ENCODE results near the gene MECP2. TPM values are rescaled to one million over a fixed set of nuclear protein-coding genes. Genes with fewer than 3 reads are reported as not detected.
A peak's percentile ranks its signal among the peaks of the same experiment; 100 is the strongest.

MECP2 gene
- total RNA-seq, 2 donors from 2014 or later, result 35.4 to 42.4 TPM

GRCh38 chrX:154023276-154024000 is 74.1 kb downstream of the MECP2 start:
- ATAC-seq (no peak), DNase-seq (no peak)
- intact Hi-C loops (cut with DNase I), result no loop called here

- no peak for DNase-seq
- no peak for ATAC-seq
- intact Hi-C loops (cut with DNase I), result no loop called here
These were observed 75.4 kb downstream of the MECP2 start for GRCh38 chrX:154022108-154022507.

- ATAC-seq, result peak in 1 of 2 donors; percentile 24
- DNase-seq, result no peak
- intact Hi-C loops (cut with DNase I), result no loop called here
These were observed 76.3 kb downstream of the MECP2 start for GRCh38 chrX:154021131-154021611.

- intact Hi-C loops (cut with DNase I), result no loop called here
- ATAC-seq (peak in 1 of 2 donors; percentile 2), DNase-seq (no peak)
These were observed 76.9 kb downstream of the MECP2 start for GRCh38 chrX:154020536-154021115.

DNA sequence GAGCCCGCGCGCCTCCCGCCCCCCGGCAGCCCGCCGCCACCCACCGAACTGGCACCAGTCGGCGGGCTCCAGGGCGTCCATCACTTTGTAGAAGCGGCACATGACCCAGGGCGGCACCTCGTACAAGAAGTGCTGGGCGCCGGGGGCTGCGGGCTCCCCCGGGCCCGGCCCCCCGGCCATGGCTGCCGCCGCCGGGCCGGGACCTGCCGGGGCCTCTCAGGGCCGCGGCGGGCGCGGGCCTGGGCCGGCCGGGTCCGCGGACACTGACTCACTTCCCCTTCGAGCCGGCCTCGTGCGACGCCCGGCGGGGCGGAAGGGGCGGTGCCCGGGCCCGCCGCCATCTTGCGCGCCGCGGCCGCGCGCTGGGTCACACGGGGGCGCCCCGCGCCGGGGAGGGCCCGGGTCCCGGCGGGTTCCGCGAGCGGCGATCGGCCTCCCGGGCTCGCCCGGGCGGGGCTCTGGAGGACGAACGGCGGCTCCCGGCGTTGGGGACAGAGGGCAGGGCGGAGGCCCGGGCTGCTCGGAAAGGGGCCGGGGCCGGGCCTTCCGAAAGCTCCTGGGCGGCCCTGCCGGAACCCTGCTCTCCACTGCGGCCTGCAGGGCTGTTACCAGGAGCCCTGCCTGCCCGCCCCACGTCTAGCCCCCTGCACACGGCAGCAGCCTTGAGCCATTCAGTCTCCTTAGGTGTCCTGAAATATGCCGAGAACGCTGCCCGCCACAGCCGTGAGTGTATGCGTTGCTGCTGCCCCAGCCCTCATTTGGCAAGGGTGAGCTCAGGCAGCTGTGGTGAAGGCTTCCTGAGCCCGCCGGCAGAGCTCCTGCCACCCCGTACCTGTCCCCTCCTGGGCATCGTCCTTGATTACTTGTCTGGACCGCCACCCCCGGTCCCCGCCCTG is 77.6 kb downstream of the MECP2 start, which contains the start of gene IRAK1:
TSS of gene IRAK1 (minus strand) at position 270 of the 896 bp plus-strand sequence. CDS start at position 180, 90 bp downstream.
- intact Hi-C loops (cut with DNase I), result no loop called here
- ATAC-seq, result peak; percentile 84 to 90
- DNase-seq, result peak; percentile 61

GRCh38 chrX:154019061-154019621 is 78.4 kb downstream of the MECP2 start:
- intact Hi-C loops (cut with DNase I), result no loop called here
- peak; percentile 2 to 5 for ATAC-seq
- no peak for DNase-seq

DNA sequence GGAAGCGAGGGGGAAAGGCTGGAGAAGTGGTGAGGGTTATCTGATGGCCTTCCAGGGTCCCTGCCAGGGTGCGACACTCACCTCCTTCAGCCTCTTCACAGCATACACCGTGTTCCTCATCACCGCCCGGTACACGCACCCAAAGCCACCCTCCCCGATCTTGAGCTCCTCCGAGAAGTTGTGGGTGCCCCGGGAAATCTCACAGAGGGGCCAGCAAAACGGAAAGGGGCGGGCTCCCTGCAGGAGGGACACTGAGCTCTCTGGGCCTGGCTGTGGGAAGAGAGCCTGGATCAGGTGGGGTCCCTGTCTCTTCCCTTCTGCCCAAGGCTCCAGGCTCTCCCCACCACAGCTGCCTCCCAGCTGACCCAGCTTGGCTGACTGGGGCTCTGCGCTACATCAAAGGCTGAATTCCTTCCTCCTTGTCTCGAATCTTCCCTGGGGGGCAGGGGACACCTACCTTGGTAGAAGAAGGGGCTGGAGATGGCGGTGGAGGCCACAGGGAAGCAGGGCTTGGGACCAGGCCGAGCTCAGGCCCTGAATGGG is 78.9 kb downstream of the MECP2 start:
- no peak for ATAC-seq
- intact Hi-C loops (cut with DNase I), result no loop called here
- DNase-seq, result no peak

DNA sequence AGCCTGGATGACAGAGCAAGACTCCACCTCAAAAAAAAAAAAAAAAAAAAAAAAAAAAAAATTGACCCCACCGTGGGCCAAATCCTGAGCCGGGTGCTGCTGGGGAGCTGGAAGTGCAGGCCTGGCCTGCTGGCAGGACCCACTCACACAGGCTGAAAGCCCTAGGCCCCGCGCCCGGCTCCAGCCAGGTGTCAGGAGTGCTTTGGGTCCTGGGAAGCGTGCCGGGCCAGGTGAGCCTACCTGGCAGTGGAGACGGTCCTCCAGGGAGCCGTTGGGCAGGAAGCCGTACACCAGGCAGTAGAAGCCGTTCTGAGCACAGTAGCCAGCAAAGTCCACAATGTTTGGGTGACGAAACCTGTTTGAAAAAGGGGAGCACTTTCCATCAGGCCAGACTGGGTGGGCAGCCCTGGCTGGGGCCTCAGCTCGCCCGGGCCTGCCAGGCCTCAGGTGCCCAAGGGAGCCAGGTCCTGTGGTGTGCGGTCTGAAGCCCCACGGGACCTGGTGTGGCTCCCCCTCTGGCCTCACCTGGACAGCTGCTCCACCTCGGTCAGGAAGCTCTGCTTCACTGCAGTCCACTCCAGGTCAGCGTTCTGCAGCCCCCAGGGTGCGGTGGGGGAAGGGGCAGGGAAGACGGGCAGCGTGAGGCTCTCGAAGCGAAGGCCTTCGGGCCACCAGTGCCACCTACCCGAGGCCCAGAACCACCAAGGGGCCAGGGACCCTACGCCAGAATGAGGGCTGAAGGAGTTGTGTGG is 79.6 kb downstream of the MECP2 start:
- ATAC-seq, result no peak
- DNase-seq, result no peak
- intact Hi-C loops (cut with DNase I), result no loop called here

- DNase-seq (no peak), ATAC-seq (no peak)
- intact Hi-C loops (cut with DNase I), result no loop called here
These were observed 81.0 kb downstream of the MECP2 start for GRCh38 chrX:154016366-154017076.

GRCh38 chrX:154015581-154016264 is 81.8 kb downstream of the MECP2 start:
- ATAC-seq (no peak), DNase-seq (no peak)
- intact Hi-C loops (cut with DNase I), result no loop called here

GRCh38 chrX:154014429-154015380 is 82.8 kb downstream of the MECP2 start:
- intact Hi-C loops (cut with DNase I), result no loop called here
- DNase-seq (no peak), ATAC-seq (no peak)

- intact Hi-C loops (cut with DNase I), result no loop called here
- no peak for DNase-seq
- ATAC-seq, result peak; percentile 72 to 74
These were observed 83.7 kb downstream of the MECP2 start for GRCh38 chrX:154013614-154014360.

DNA sequence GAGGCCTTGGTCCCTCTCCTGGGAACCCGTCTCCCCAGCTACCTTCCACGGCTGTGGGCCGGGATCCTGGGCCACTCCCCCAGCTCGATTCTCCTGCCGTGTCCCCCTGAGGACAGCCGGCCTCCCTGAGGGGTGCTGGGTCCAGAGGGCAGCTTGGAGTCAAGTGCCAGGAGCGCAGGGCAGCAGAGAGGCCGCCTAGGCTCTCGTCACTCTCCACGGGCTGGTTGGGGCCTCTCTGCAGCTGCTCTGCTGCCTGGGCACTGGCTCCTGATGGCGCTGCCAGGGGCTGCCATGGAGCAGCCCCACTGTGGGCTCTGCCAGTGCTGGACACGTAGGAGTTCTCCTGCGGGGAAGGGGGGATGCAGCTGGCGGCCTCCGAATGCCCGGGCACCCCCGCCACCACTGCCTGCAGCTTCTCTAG is 84.5 kb downstream of the MECP2 start:
- intact Hi-C loops (cut with DNase I), result no loop called here
- DNase-seq (no peak), ATAC-seq (no peak)

GRCh38 chrX:154012336-154012991 is 85.1 kb downstream of the MECP2 start:
- intact Hi-C loops (cut with DNase I), result no loop called here
- DNase-seq, result no peak
- peak in 1 of 2 donors; percentile 24 for ATAC-seq
